ACC112 (cell line): ENCODE results near the gene JMJD7.

Source experiments
- H2AFZ ChIP-seq: fragments of 200-600 bp; sonication (generic); one replicate; pipeline ENCODE4 v1.6.0; 2017; ENCODE audit warnings: antibody characterized with exemption, low read length; ENCODE audit not compliant: unreplicated experiment
- H3K27ac ChIP-seq: fragments of 200-600 bp; sonication (generic); 2 replicates; pipeline ENCODE4 v1.5.1; 2014; ENCODE audit warnings: low read depth, mild to moderate bottlenecking, antibody characterized with exemption, low read length, moderate library complexity
- H3K27me3 ChIP-seq: fragments of 200-600 bp; sonication (generic); 2 replicates; pipeline ENCODE4 v1.6.1; 2014; ENCODE audit warnings: mild to moderate bottlenecking, antibody characterized with exemption, low read length, moderate library complexity, mixed read lengths; ENCODE audit not compliant: insufficient read depth
- H3K36me3 ChIP-seq: fragments of 200-600 bp; sonication (generic); 2 replicates; pipeline ENCODE4 v1.6.1; 2016; ENCODE audit warnings: mild to moderate bottlenecking, antibody characterized with exemption, low read length, moderate library complexity, mixed read lengths; ENCODE audit not compliant: insufficient read depth
- H3K4me1 ChIP-seq: fragments of 200-600 bp; sonication (generic); one replicate; pipeline ENCODE4 v1.6.1; 2016; ENCODE audit warnings: low read length, mixed read lengths; ENCODE audit not compliant: insufficient read depth, unreplicated experiment, control insufficient read depth
- H3K4me3 ChIP-seq: fragments of 200-600 bp; sonication (generic); 2 replicates; pipeline ENCODE4 v1.5.1; 2014; ENCODE audit warnings: mild to moderate bottlenecking, low read depth, low read length
- H3K79me2 ChIP-seq: fragments of 200-600 bp; sonication (generic); one replicate; pipeline ENCODE4 v1.6.0; 2016; ENCODE audit warnings: low read length; ENCODE audit not compliant: control insufficient read depth, unreplicated experiment, insufficient read depth

JMJD7 gene

GRCh38 chr15:41832208-41832607 lies 4.3 kb downstream of the JMJD7 start:
- Histone ChIP-seq H3K36me3 (no peaks in the 10 kb centered on the region), H2AFZ (no peak overlapping the region), H3K4me3 (no peak overlapping the region), H3K27me3 (no peaks in the 10 kb centered on the region), H3K4me1 (peaks cover 7% of the 10 kb centered on the region), H3K27ac (no peak overlapping the region), H3K79me2 (no peaks in the 10 kb centered on the region)

GRCh38 chr15:41832875-41833274 lies 5.0 kb downstream of the JMJD7 start:
- Histone ChIP-seq H3K36me3 (no peaks in the 10 kb centered on the region), H3K4me1 (peaks cover 7% of the 10 kb centered on the region), H2AFZ (no peak overlapping the region), H3K27ac (no peak overlapping the region), H3K79me2 (no peaks in the 10 kb centered on the region), H3K4me3 (no peak overlapping the region), H3K27me3 (no peaks in the 10 kb centered on the region)

- no peaks in the 10 kb centered on the region for H3K27me3 ChIP-seq
- H2AFZ ChIP-seq, result no peak overlapping the region
- peaks cover 1% of the 10 kb centered on the region for H3K4me1 ChIP-seq
- H3K4me3 ChIP-seq, result no peak overlapping the region
- no peak overlapping the region for H3K27ac ChIP-seq
- H3K36me3 ChIP-seq, result no peaks in the 10 kb centered on the region
- H3K79me2 ChIP-seq, result no peaks in the 10 kb centered on the region
These were observed 6.2 kb downstream of the JMJD7 start for GRCh38 chr15:41834096-41834495.

- H3K36me3 ChIP-seq, result no peaks in the 10 kb centered on the region
- H3K27me3 ChIP-seq, result no peaks in the 10 kb centered on the region
- H3K79me2 ChIP-seq, result no peaks in the 10 kb centered on the region
- H3K4me1 ChIP-seq, result no peaks in the 10 kb centered on the region
- H3K4me3 ChIP-seq, result no peak overlapping the region
- no peak overlapping the region for H3K27ac ChIP-seq
- no peak overlapping the region for H2AFZ ChIP-seq
These were observed 8.2 kb downstream of the JMJD7 start for GRCh38 chr15:41836073-41836472.

- no peak overlapping the region for H3K27ac ChIP-seq
These were observed 9.0 kb downstream of the JMJD7 start for GRCh38 chr15:41836713-41837454.

GRCh38 chr15:41838400-41838897 lies 10.6 kb downstream of the JMJD7 start, which contains the start of gene PLA2G4B:
PLA2G4B (plus strand) TSS chr15:41838847; CDS start chr15:41838914, 67 bp downstream.
- Histone ChIP-seq H3K27ac (no peak within 1 kb of the TSS), H3K4me1 (no peaks in the 10 kb centered on the region), H3K36me3 (no peaks in the 10 kb centered on the region), H2AFZ (no peak within 1 kb of the TSS), H3K27me3 (no peaks in the 10 kb centered on the region), H3K79me2 (no peaks in the 10 kb centered on the region), H3K4me3 (no peak within 1 kb of the TSS)

More at GRCh38 chr15:41836713-41837454, 9.0 kb downstream of the JMJD7 start:
- Histone ChIP-seq H2AFZ (no peak overlapping the region), H3K27me3 (no peaks in the 10 kb centered on the region), H3K4me3 (no peak overlapping the region), H3K79me2 (no peaks in the 10 kb centered on the region), H3K36me3 (no peaks in the 10 kb centered on the region), H3K4me1 (no peaks in the 10 kb centered on the region)

GRCh38 chr15:41839781-41840491 lies 12.0 kb downstream of the JMJD7 start:
- Histone ChIP-seq H3K4me3 (no peak overlapping the region), H3K27me3 (no peaks in the 10 kb centered on the region), H2AFZ (no peak overlapping the region), H3K4me1 (no peaks in the 10 kb centered on the region), H3K36me3 (no peaks in the 10 kb centered on the region), H3K27ac (no peak overlapping the region), H3K79me2 (no peaks in the 10 kb centered on the region)

- no peak overlapping the region for H3K27ac ChIP-seq
- H3K4me3 ChIP-seq, result no peak overlapping the region
- H3K4me1 ChIP-seq, result no peaks in the 10 kb centered on the region
- no peaks in the 10 kb centered on the region for H3K79me2 ChIP-seq
- H3K36me3 ChIP-seq, result no peaks in the 10 kb centered on the region
- no peak overlapping the region for H2AFZ ChIP-seq
- H3K27me3 ChIP-seq, result no peaks in the 10 kb centered on the region
These were observed 12.8 kb downstream of the JMJD7 start for GRCh38 chr15:41840673-41841072.

- H3K4me1 ChIP-seq, result no peaks in the 10 kb centered on the region
- no peaks in the 10 kb centered on the region for H3K79me2 ChIP-seq
- H3K27me3 ChIP-seq, result no peaks in the 10 kb centered on the region
- H3K36me3 ChIP-seq, result no peaks in the 10 kb centered on the region
- H3K27ac ChIP-seq, result no peak overlapping the region
- no peak overlapping the region for H3K4me3 ChIP-seq
- no peak overlapping the region for H2AFZ ChIP-seq
These were observed 13.2 kb downstream of the JMJD7 start for GRCh38 chr15:41841131-41841530.

GRCh38 chr15:41842229-41842628 lies 14.3 kb downstream of the JMJD7 start:
- no peaks in the 10 kb centered on the region for H3K4me1 ChIP-seq
- no peak overlapping the region for H3K4me3 ChIP-seq
- H2AFZ ChIP-seq, result no peak overlapping the region
- no peak overlapping the region for H3K27ac ChIP-seq
- H3K79me2 ChIP-seq, result no peaks in the 10 kb centered on the region
- no peaks in the 10 kb centered on the region for H3K27me3 ChIP-seq
- no peaks in the 10 kb centered on the region for H3K36me3 ChIP-seq

- no peak overlapping the region for H2AFZ ChIP-seq
- H3K27ac ChIP-seq, result no peak overlapping the region
- no peaks in the 10 kb centered on the region for H3K4me1 ChIP-seq
- no peaks in the 10 kb centered on the region for H3K79me2 ChIP-seq
- no peaks in the 10 kb centered on the region for H3K27me3 ChIP-seq
- H3K36me3 ChIP-seq, result no peaks in the 10 kb centered on the region
- no peak overlapping the region for H3K4me3 ChIP-seq
These were observed 15.7 kb downstream of the JMJD7 start for GRCh38 chr15:41843571-41843970.
